Tibial artery (tissue), 4 donors: ENCODE results near the gene LIPT2.

Experiments
- DNase-seq, 2 donors: peaks; one replicate each; pipeline ENCODE4 v3.0.0-alpha.2; 2019
- H3K27ac ChIP-seq, 2 donors: fragments of 200-600 bp; sonication (generic) in 1 of 2; 1 replicate in 1 of 2; 2 replicates in 1 of 2; pipeline ENCODE4 v1.5.1; 2018 to 2019; ENCODE audit warnings: mild to moderate bottlenecking in 1 of 2
- H3K27me3 ChIP-seq, 2 donors: fragments of 200-600 bp; sonication (generic) in 1 of 2; one replicate each; pipeline versions ENCODE4 v1.5.1 to v1.6.0; 2016 to 2019
- H3K36me3 ChIP-seq, 3 donors: fragments of 200-600 bp; sonication (generic) in 2 of 3; one replicate each; pipeline ENCODE4 v1.5.1; 2016 to 2019; ENCODE audit warnings: mild to moderate bottlenecking in 2 of 3
- H3K4me1 ChIP-seq, 4 donors: fragments of 200-600 bp; sonication (generic) in 2 of 4; 1 replicate in 3 of 4; 2 replicates in 1 of 4; pipeline ENCODE4 v1.5.1; 2016 to 2019
- H3K4me3 ChIP-seq, 2 donors: fragments of 200-600 bp; sonication (generic) in 1 of 2; 1 replicate in 1 of 2; 2 replicates in 1 of 2; pipeline ENCODE4 v1.5.1; 2018 to 2019; ENCODE audit warnings: mild to moderate bottlenecking in 2 of 2
- H3K9me3 ChIP-seq, 3 donors: fragments of 200-600 bp; sonication (generic) in 1 of 3; one replicate each; pipeline ENCODE4 v1.5.1; 2016 to 2019
- intact Hi-C: fragments of 100-400 bp; cut with DNase I; formaldehyde crosslinking; loops from one replicate; pipeline ENCODE4 v1.15.0; 2023; ENCODE audit warnings: low total_unique reads
- TF ChIP-seq, protein P1 (sequence below), 2 experiments: fragments of 200-600 bp in 1 of 2; fragments of 450-650 bp in 1 of 2; IDR thresholded peaks; one replicate each; pipeline ENCODE4 v1.5.1; 2017 to 2019; ENCODE audit warnings: antibody characterized with exemption in 2 of 2, mild to moderate bottlenecking in 1 of 2, moderate library complexity in 1 of 2

The LIPT2 gene

DNA sequence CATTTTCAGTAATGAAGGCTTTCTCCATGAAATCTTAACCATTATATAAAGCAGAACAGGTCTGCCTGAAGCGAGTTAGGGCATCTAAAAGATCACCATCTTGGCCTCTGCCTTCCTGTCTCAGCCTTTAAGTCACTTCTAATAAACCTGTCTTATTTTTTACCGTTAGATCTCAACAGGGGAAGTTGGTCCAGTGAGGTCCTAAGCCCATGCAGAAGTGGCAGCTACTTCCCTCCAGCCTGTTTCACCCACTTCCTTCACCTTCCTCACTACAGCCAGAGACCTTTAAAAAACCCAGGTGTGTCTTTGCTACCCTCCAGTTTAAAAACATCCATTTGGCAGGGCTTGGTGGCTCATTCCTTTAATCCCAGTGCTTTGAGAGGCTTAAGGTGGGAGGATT lies 14.1 kb upstream of the LIPT2 start:
- Histone ChIP-seq H3K4me3 (no peak overlapping the region), H3K4me1 (no peaks in the 10 kb centered on the region), H3K27ac (no peak overlapping the region), H3K9me3 (no peaks in the 10 kb centered on the region), H3K27me3 (no peaks in the 10 kb centered on the region), H3K36me3 (no peaks in the 10 kb centered on the region)
- TF ChIP-seq, protein P1, sequence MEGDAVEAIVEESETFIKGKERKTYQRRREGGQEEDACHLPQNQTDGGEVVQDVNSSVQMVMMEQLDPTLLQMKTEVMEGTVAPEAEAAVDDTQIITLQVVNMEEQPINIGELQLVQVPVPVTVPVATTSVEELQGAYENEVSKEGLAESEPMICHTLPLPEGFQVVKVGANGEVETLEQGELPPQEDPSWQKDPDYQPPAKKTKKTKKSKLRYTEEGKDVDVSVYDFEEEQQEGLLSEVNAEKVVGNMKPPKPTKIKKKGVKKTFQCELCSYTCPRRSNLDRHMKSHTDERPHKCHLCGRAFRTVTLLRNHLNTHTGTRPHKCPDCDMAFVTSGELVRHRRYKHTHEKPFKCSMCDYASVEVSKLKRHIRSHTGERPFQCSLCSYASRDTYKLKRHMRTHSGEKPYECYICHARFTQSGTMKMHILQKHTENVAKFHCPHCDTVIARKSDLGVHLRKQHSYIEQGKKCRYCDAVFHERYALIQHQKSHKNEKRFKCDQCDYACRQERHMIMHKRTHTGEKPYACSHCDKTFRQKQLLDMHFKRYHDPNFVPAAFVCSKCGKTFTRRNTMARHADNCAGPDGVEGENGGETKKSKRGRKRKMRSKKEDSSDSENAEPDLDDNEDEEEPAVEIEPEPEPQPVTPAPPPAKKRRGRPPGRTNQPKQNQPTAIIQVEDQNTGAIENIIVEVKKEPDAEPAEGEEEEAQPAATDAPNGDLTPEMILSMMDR (IDR thresholded peaks at IDR 0.05), result no peak
- no peak for DNase-seq
- intact Hi-C loops, result no loop called here

DNA sequence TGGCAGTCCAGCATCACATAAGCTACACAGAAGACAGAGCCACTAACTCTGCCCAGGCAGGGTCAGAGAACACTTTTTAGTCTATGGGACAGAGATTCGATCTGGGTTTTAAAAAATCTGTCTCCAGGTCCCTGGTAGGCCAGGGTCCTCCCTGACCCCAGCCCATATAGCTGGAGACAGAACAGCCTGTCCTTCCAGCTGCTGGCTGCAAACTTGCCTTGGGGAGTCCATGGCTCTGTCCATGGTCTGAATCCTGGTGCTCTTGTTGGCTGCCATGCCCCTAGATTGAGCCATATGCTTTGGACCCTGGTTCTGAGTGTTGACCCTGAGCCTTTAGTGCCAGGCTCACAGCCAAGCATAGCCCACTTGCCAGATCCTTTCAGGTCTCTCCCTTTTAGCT lies 13.3 kb upstream of the LIPT2 start:
- no peak for DNase-seq
- intact Hi-C loops, result no loop called here

DNA sequence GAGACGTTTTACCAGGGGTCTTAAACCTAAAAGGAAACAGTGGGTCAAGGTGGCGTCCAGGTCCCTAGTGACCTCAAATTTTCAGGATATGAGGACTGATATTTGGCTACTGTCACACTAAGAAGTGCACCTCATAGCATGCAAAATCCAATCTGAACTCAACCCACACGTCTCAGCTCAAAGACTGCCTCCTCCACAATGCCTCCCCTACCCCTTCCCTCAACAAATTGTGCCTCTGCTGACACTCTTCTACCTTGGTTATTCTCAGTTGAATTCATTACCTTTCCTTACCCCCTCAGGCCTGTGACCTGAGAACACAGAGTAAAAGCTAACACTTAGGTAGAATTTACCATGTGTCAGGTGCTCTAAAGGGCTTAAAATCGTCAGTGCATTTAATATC lies 12.4 kb upstream of the LIPT2 start:
- H3K36me3 ChIP-seq, result no peaks in the 10 kb centered on the region
- H3K27ac ChIP-seq, result no peak overlapping the region
- no peaks in the 10 kb centered on the region for H3K4me1 ChIP-seq
- intact Hi-C loops, result no loop called here
- DNase-seq, result no peak
- TF ChIP-seq, protein P1 (IDR thresholded peaks at IDR 0.05), result no peak
- H3K27me3 ChIP-seq, result no peaks in the 10 kb centered on the region
- no peak overlapping the region for H3K4me3 ChIP-seq
- H3K9me3 ChIP-seq, result no peaks in the 10 kb centered on the region

More for the DNA sequence above, 13.3 kb upstream of the LIPT2 start:
- no peaks in the 10 kb centered on the region for H3K36me3 ChIP-seq
- no peaks in the 10 kb centered on the region for H3K27me3 ChIP-seq
- no peak overlapping the region for H3K27ac ChIP-seq
- H3K9me3 ChIP-seq, result no peaks in the 10 kb centered on the region
- no peak overlapping the region for H3K4me3 ChIP-seq
- H3K4me1 ChIP-seq, result no peaks in the 10 kb centered on the region
- TF ChIP-seq, protein P1 (IDR thresholded peaks at IDR 0.05), result no peak

DNA sequence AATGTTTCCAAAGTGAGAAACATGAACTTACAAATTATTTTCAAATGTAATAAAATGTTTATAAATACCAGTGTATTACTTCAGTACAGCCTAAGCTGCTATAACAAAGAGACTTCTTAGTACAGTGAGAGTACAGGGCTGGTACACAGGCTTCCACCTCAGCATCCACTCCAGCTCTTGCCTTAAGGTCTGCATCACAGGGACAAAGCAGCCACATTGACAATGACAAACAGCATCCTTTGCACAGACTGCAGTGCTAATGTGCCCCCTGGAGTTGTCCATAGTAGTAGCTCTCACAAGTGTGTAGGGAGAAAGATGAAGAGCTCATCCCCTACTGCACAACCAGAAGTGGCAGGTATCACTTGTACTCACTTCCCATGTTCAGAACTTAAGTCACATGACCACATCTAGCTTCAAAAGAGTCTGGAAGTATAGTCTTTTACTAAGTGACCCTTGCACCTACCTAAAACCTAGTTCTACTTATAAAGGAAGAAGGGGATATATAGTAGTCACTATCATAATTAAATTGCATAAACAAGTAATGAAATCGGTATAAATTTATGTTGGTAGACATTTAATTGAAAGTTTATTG lies 10.7 kb upstream of the LIPT2 start:
- intact Hi-C loops, result no loop called here
- Histone ChIP-seq H3K27ac (no peak overlapping the region), H3K4me1 (no peaks in the 10 kb centered on the region), H3K9me3 (no peaks in the 10 kb centered on the region), H3K27me3 (no peaks in the 10 kb centered on the region), H3K36me3 (no peaks in the 10 kb centered on the region), H3K4me3 (no peak overlapping the region)
- TF ChIP-seq, protein P1 (IDR thresholded peaks at IDR 0.05), result no peak
- no peak for DNase-seq

DNA sequence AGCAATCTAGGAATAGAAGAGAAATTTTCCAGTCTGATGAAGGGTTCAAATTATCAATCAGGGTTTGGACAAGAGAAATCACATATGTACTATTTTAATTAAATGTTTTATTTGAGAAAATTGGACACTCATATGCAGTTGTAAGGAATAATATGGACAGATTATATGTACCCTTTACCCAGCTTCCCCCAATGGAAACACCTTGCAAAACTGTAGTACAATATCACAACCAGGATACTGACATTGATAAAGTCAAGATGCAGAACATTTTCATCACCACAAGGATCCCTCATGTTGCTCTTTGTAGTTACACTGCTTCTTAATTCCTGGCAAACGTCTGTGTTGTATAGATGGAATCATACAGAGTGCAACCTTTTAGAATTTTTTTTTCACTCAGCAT lies 1.4 kb upstream of the LIPT2 start:
- no peak for DNase-seq
- Histone ChIP-seq H3K27ac (no peak overlapping the region), H3K27me3 (no peaks in the 10 kb centered on the region), H3K36me3 (peaks cover 0 to 12% (median 0%) of the 10 kb centered on the region in 3 donors), H3K4me3 (no peak overlapping the region), H3K9me3 (no peaks in the 10 kb centered on the region), H3K4me1 (peaks cover 0 to 16% (median 8%) of the 10 kb centered on the region in 4 donors)
- TF ChIP-seq, protein P1 (IDR thresholded peaks at IDR 0.05), result no peak
- intact Hi-C loops, result no loop called here
